Measurements from ENCODE around the gene FMN1. TPM values are rescaled to one million over a fixed set of nuclear protein-coding genes. Genes with fewer than 3 reads are reported as not detected.

The FMN1 gene
- polyA plus RNA-seq, 3 donors, result 0.28 to 3.7 (median 0.34) TPM

GRCh38 chr15:33091983-33092693 is 102.4 kb downstream of the FMN1 start:
- no peak overlapping the region for H3K27ac Mint-ChIP-seq
- H3K36me3 Mint-ChIP-seq, result no peaks in the 10 kb centered on the region

More at GRCh38 chr15:33091983-33092693, 102.4 kb downstream of the FMN1 start:
- DNase-seq, result no peak
- Histone ChIP-seq H4K20me1 (ENCODE audit: insufficient read depth, low read length) (no peaks in the 10 kb centered on the region), H2AFZ (ENCODE audit: insufficient read depth, low read depth, low read length, poor library complexity, severe bottlenecking) (no peak overlapping the region), H3K27me3 (ENCODE audit: control insufficient read depth in 2 of 2, insufficient read depth in 2 of 2, low read length in 2 of 2) (no peaks in the 10 kb centered on the region), H3K9ac (ENCODE audit: insufficient read depth, low read length, poor library complexity, severe bottlenecking) (no peak overlapping the region), H3K4me1 (ENCODE audit: control insufficient read depth in 1 of 2, insufficient read depth in 2 of 2, low read length in 2 of 2) (peaks cover 23 to 36% of the 10 kb centered on the region in 2 donors), H3K9me3 (replicated peaks in 1 of 2; ENCODE audit: control insufficient read depth in 1 of 2, insufficient read depth in 1 of 2, low read length in 2 of 2) (no peaks in the 10 kb centered on the region), H3K27ac (ENCODE audit: low read depth in 1 of 2, low read length in 2 of 2) (no peak overlapping the region), H3K4me2 (replicated peaks; ENCODE audit: extremely low read depth, low read length, poor library complexity, severe bottlenecking) (no peak overlapping the region), H3K4me3 (replicated peaks in 1 of 3; ENCODE audit: low read depth in 2 of 3, low read length in 3 of 3) (no peak overlapping the region), H3K36me3 (replicated peaks in 1 of 2; ENCODE audit: control insufficient read depth in 1 of 2, insufficient read depth in 2 of 2, low read length in 2 of 2) (no peaks in the 10 kb centered on the region), H3K79me2 (ENCODE audit: insufficient read depth, low read length) (peaks cover 3% of the 10 kb centered on the region)
- Mint-ChIP-seq H3K9me3 (no peaks in the 10 kb centered on the region), H3K27me3 (ENCODE audit: low read depth in 3 of 3) (peaks cover 0 to 1% (median 0%) of the 10 kb centered on the region in 3 donors), H3K4me1 (peaks cover 35% of the 10 kb centered on the region), H3K4me3 (no peak overlapping the region)
- intact Hi-C loops (cut with micrococcal nuclease), result loop anchor here (5.0 to 10.0 kb wide), 3 partner anchors 35 to 613 kb away; no protein-coding TSS in a partner anchor
- TF ChIP-seq CTCF (IDR thresholded peaks at IDR 0.05), result no peak
- WGBS (ENCODE audit: insufficient coverage), result 68% methylated on average over 12 of the region's 15 CpGs
